HepG2 (cell line): ENCODE data around the gene NEURL1. TPM values are rescaled to one million over a fixed set of nuclear protein-coding genes. Genes with fewer than 3 reads are reported as not detected.

Experiments
- ATAC-seq: fragments of 200-7000 bp; cut with Tn5 transposase; 3 replicates; pipeline ENCODE4 v1.9.1; 2020; ENCODE audit warnings: mild to moderate bottlenecking, moderate library complexity
- BruUV-seq: library from RNA; stranded (reverse); fragments of 400-500 nt; replicated peaks from 2 replicates; lab custom pipeline; 2021; lab: Mats Ljungman, UMichigan
- CTCF ChIA-PET: fragments of 300-600 bp; formaldehyde crosslinking; extraction: SDS; loops from one replicate; lab custom pipeline; 2021; ENCODE audit warnings: low total read pairs, inconsistent platforms, low intra/inter-chr PET ratio; lab: Yijun Ruan, JAX
- POLR2A ChIA-PET: fragments of 350-600 bp; sonication (Branson Sonifier 250); formaldehyde crosslinking; loops from one replicate; lab custom pipeline; 2020; ENCODE audit warnings: antibody characterized with exemption, inconsistent platforms; lab: Yijun Ruan, JAX
- DNase-seq: peaks from one replicate; pipeline ENCODE4 v3.0.0-alpha.2; 2015; ENCODE audit warnings: low spot score
- FAIRE-seq: peaks from 3 replicates; lab custom pipeline; 2011; peaks lifted over from hg19 to GRCh38; lab: Jason Lieb, UNC
- H2AFZ ChIP-seq: one replicate; pipeline ENCODE4 v1.6.1; 2011; ENCODE audit warnings: low read length, inconsistent platforms
- H3K27ac ChIP-seq: fragments of 300-600 bp; 3 replicates; pipeline ENCODE4 v1.8.0; 2011; ENCODE audit warnings: mixed run types, mild to moderate bottlenecking, mixed read lengths, low read length, inconsistent platforms; ENCODE audit not compliant: insufficient read depth; ENCODE audit errors: extremely low read length
- H3K27me3 ChIP-seq, 2 experiments: fragments of 200-600 bp in 1 of 2; 2 replicates in 1 of 2; 3 replicates in 1 of 2; pipeline versions ENCODE4 v1.6.0 to v1.8.0; 2011; ENCODE audit warnings: low read length in 2 of 2, mild to moderate bottlenecking in 2 of 2, moderate library complexity in 2 of 2, inconsistent platforms in 1 of 2; ENCODE audit not compliant: insufficient read depth in 2 of 2, control insufficient read depth in 1 of 2
- H3K36me3 ChIP-seq, 2 experiments: fragments of 200-600 bp in 1 of 2; replicated peaks in 1 of 2; 2 replicates in 1 of 2; 3 replicates in 1 of 2; pipeline versions ENCODE4 v1.5.1 to v1.8.0; 2011; ENCODE audit warnings: low read length in 2 of 2, inconsistent platforms in 1 of 2; ENCODE audit not compliant: insufficient read depth in 2 of 2, control insufficient read depth in 1 of 2
- H3K4me1 ChIP-seq: 2 replicates; pipeline ENCODE4 v1.5.1; 2012; ENCODE audit warnings: low read length, inconsistent platforms; ENCODE audit not compliant: insufficient read depth
- H3K4me2 ChIP-seq: 2 replicates; pipeline ENCODE4 v1.6.0; 2011; ENCODE audit warnings: low read depth, low read length, inconsistent platforms
- H3K4me3 ChIP-seq, 3 experiments: fragments of 200-600 bp in 1 of 3; sonication (generic), shearing (Covaris generic) in 1 of 3; replicated peaks in 1 of 3; 2 replicates each; pipeline ENCODE4 v1.5.1; 2011 to 2016; ENCODE audit warnings: low read length in 3 of 3, inconsistent platforms in 2 of 3, low read depth in 2 of 3, mild to moderate bottlenecking in 2 of 3, control low read depth in 1 of 3, mixed read lengths in 1 of 3; ENCODE audit not compliant: insufficient read depth in 1 of 3
- H3K79me2 ChIP-seq: one replicate; pipeline ENCODE4 v1.6.1; 2011; ENCODE audit warnings: low read length, inconsistent platforms; ENCODE audit not compliant: insufficient read depth
- H3K9ac ChIP-seq: 2 replicates; pipeline ENCODE4 v1.6.0; 2011; ENCODE audit warnings: mild to moderate bottlenecking, low read depth, low read length, inconsistent platforms; ENCODE audit not compliant: insufficient read depth
- H3K9me3 ChIP-seq: 2 replicates; pipeline ENCODE4 v1.5.1; 2012; ENCODE audit warnings: mild to moderate bottlenecking, low read length
- H4K20me1 ChIP-seq: 2 replicates; pipeline ENCODE4 v1.6.0; 2011; ENCODE audit warnings: inconsistent platforms, mild to moderate bottlenecking, low read length, moderate library complexity; ENCODE audit not compliant: insufficient read depth
- BORCS8-MEF2B ChIP-seq: sonication (generic); formaldehyde crosslinking; IDR thresholded peaks from 2 replicates; pipeline ENCODE4 v1.8.0; 2022; ENCODE audit warnings: mild to moderate bottlenecking, missing genetic modification reagents
- BRD4 ChIP-seq: sonication (generic); formaldehyde crosslinking; IDR thresholded peaks from 2 replicates; pipeline ENCODE4 v1.4.0; 2020; ENCODE audit warnings: missing genetic modification reagents
- DBP ChIP-seq: sonication (generic); formaldehyde crosslinking; IDR thresholded peaks from 2 replicates; pipeline ENCODE4 v1.4.0; 2020; ENCODE audit warnings: missing genetic modification reagents; ENCODE audit errors: not compliant biosample characterization
- ELF1 ChIP-seq: sonication (generic); formaldehyde crosslinking; IDR thresholded peaks from 2 replicates; pipeline ENCODE4 v1.4.0; 2020; ENCODE audit warnings: missing genetic modification reagents
- FOXA1 ChIP-seq, 2 experiments: fragments of 450-650 bp in 1 of 2; sonication (generic) in 1 of 2; formaldehyde crosslinking in 1 of 2; IDR thresholded peaks; 2 replicates each; pipeline versions ENCODE4 v1.4.0 to v1.6.1; 2016 to 2020; ENCODE audit warnings: missing genetic modification reagents in 1 of 2
- HNRNPK ChIP-seq: fragments of 200-400 bp; formaldehyde crosslinking; IDR thresholded peaks from 2 replicates; pipeline ENCODE4 v1.6.1; 2018; ENCODE audit warnings: low read length, low read depth, moderate library complexity, mild to moderate bottlenecking; ENCODE audit not compliant: poor library complexity, severe bottlenecking
- LBX2 ChIP-seq: sonication (generic); formaldehyde crosslinking; IDR thresholded peaks from 2 replicates; pipeline ENCODE4 v1.5.0; 2020; ENCODE audit warnings: missing genetic modification reagents, mild to moderate bottlenecking, borderline replicate concordance
- MAX ChIP-seq: IDR thresholded peaks from 2 replicates; pipeline ENCODE4 v1.6.1; 2012; ENCODE audit warnings: inconsistent platforms
- MIXL1 ChIP-seq: IDR thresholded peaks from 2 replicates; pipeline ENCODE4 v1.6.1; 2016
- POGK ChIP-seq: sonication (generic); formaldehyde crosslinking; conservative IDR thresholded peaks from 2 replicates; pipeline ENCODE4 v1.8.0; 2022; ENCODE audit warnings: mild to moderate bottlenecking, moderate library complexity, missing genetic modification reagents
- POLR2G ChIP-seq: fragments of 200-400 bp; formaldehyde crosslinking; IDR thresholded peaks from 2 replicates; pipeline ENCODE4 v1.6.1; 2018; ENCODE audit warnings: mild to moderate bottlenecking, low read depth, low read length, moderate library complexity
- RARA ChIP-seq: IDR thresholded peaks from 2 replicates; pipeline ENCODE4 v1.6.1; 2016; ENCODE audit warnings: missing genetic modification reagents, missing compliant biosample characterization
- RELA ChIP-seq: sonication (generic); formaldehyde crosslinking; IDR thresholded peaks from 2 replicates; pipeline ENCODE4 v1.4.0; 2020; ENCODE audit warnings: missing genetic modification reagents
- SMAD3 ChIP-seq: sonication (generic); formaldehyde crosslinking; IDR thresholded peaks from 2 replicates; pipeline ENCODE4 v1.4.0; 2020; ENCODE audit warnings: missing genetic modification reagents
- TEAD3 ChIP-seq: optimal IDR thresholded peaks from 2 replicates; pipeline ENCODE3; 2016; ENCODE audit warnings: borderline replicate concordance
- XRCC5 ChIP-seq: fragments of 200-400 bp; formaldehyde crosslinking; optimal IDR thresholded peaks from 2 replicates; pipeline ENCODE3; 2017; ENCODE audit warnings: mild to moderate bottlenecking, low read length
- ZFP62 ChIP-seq: sonication (generic); formaldehyde crosslinking; IDR thresholded peaks from 2 replicates; pipeline ENCODE4 v1.4.0; 2020; ENCODE audit warnings: missing genetic modification reagents
- ZNF138 ChIP-seq: sonication (generic); formaldehyde crosslinking; IDR thresholded peaks from 2 replicates; pipeline ENCODE4 v1.5.0; 2020; ENCODE audit warnings: mild to moderate bottlenecking, low read depth, missing genetic modification reagents
- ZNF264 ChIP-seq: sonication (generic); formaldehyde crosslinking; IDR thresholded peaks from 2 replicates; pipeline ENCODE4 v1.4.0; 2020; ENCODE audit warnings: missing genetic modification reagents
- ZNF30 ChIP-seq: sonication (generic); formaldehyde crosslinking; IDR thresholded peaks from 2 replicates; pipeline ENCODE4 v1.5.0; 2020; ENCODE audit warnings: mild to moderate bottlenecking, missing genetic modification reagents
- ZNF580 ChIP-seq: IDR thresholded peaks from 2 replicates; pipeline ENCODE4 v1.6.1; 2016; ENCODE audit warnings: low read depth, borderline replicate concordance
- ZNF644 ChIP-seq: IDR thresholded peaks from 2 replicates; pipeline ENCODE4 v1.6.1; 2016; ENCODE audit warnings: low read depth
- WGBS: methylation state at CpG from one replicate; pipeline ENCODE4 v1.1.6; 2017; ENCODE audit warnings: low lambda C conversion rate; 5-methylcytosine and 5-hydroxymethylcytosine counted together
- in situ Hi-C: cut with HindIII; loops from 2 replicates; pipeline ENCODE4 v1.10.0; 2017; ENCODE audit warnings: low pct_unique_long_range_greater_than_20kb; ENCODE audit not compliant: extremely low pct_ligation_motif_present
- intact Hi-C: fragments of 100-400 bp; cut with micrococcal nuclease; formaldehyde crosslinking; loops from one replicate; pipeline ENCODE4 v1.10.0; 2022; ENCODE audit not compliant: unreplicated experiment
- polyA plus RNA-seq, 8 experiments: library from polyadenylated mRNA; depleted of rRNA in 3 of 8; stranded (reverse) in 7 of 8; unstranded in 1 of 8; fragments of >200 nt; fragmentation: Illumina TruSeq in 4 of 8; extraction: Trizol in 4 of 8; gene quantifications; 2 replicates each; pipeline versions ENCODE4 v1.2.1 to v1.2.3, GENCODE V29; 2011 to 2016; ENCODE audit warnings: low read depth in 4 of 8, missing spikeins in 1 of 8, mixed read lengths in 1 of 8; ENCODE audit not compliant: insufficient read depth in 1 of 8
- total RNA-seq, 5 experiments: library from RNA; depleted of rRNA; stranded (reverse); fragments of >200 nt; fragmentation: Illumina TruSeq; extraction: Trizol; gene quantifications; 2 replicates each; pipeline ENCODE4 v1.2.3, GENCODE V29; 2016; ENCODE audit warnings: low read depth in 1 of 5

Gene NEURL1
- total and polyA plus RNA-seq, 2 of the 13 experiments (the other 11 are each of a cell fraction or from before 2014, with no cell fraction given) = not detected

- ChIA-PET POLR2A (interaction anchor here (1.5 kb wide), 1 partner anchor 30 kb away, joined by 3 read pairs; no protein-coding TSS in a partner anchor), CTCF (no interaction called here)
- H3K9ac ChIP-seq = no peak overlapping the region
- ATAC-seq (peak; percentile 80), DNase-seq (peak; percentile 56), FAIRE-seq (no peak)
- intact Hi-C loops (loop anchor here (5.0 kb wide), 1 partner anchor 65 kb away; no protein-coding TSS in a partner anchor), in situ Hi-C loops (loop anchor here (5.0 kb wide), 1 partner anchor 65 kb away; no protein-coding TSS in a partner anchor)
- no peaks in the 10 kb centered on the region for H4K20me1 ChIP-seq
- H3K79me2 ChIP-seq = no peaks in the 10 kb centered on the region
- peak overlapping the region; percentile 13 to 51 (median 24); a peak in 4 of 6 replicates for H3K4me3 ChIP-seq
- no peaks in the 10 kb centered on the region for H3K36me3 ChIP-seq
- H2AFZ ChIP-seq = no peak overlapping the region
- peaks cover 0 to 32% of the 10 kb centered on the region in 2 experiments; a peak in 3 of 5 replicates for H3K27me3 ChIP-seq
- no peaks in the 10 kb centered on the region for H3K9me3 ChIP-seq
- H3K27ac ChIP-seq = no peak overlapping the region
- no TSS peak for BruUV-seq
- peak overlapping the region; percentile 75 for H3K4me2 ChIP-seq
- 2% methylated on average over 11 of the region's 13 CpGs for WGBS
- peaks cover 47% of the 10 kb centered on the region for H3K4me1 ChIP-seq
- TF ChIP-seq XRCC5 (no peak), ELF1 (peak; percentile 47; the same call in 1 of the 2 replicates), FOXA1 (IDR thresholded peaks at IDR 0.05) (no peak), FOXA1 (CRISPR knock-in tag; IDR thresholded peaks at IDR 0.05) (0 out of 2 replicates have a peak, but pooled peaks have one; percentile 6), ZNF138 (CRISPR knock-in tag) (no peak), SMAD3 (CRISPR knock-in tag) (no peak), BRD4 (CRISPR knock-in tag) (no peak), MIXL1 (CRISPR knock-in tag) (peak; percentile 23; the same call in 1 of the 2 replicates), MAX (peak; percentile 18; the same call in 1 of the 2 replicates), LBX2 (CRISPR knock-in tag) (no peak), RARA (CRISPR knock-in tag) (0 out of 2 replicates have a peak, but pooled peaks have one; percentile 11), ZNF580 (CRISPR knock-in tag) (0 out of 2 replicates have a peak, but pooled peaks have one; percentile 44), POGK (no peak), HNRNPK (no peak), ZFP62 (CRISPR knock-in tag) (no peak), TEAD3 (CRISPR knock-in tag) (peak; percentile 68), POLR2G (no peak), ZNF30 (CRISPR knock-in tag) (no peak), ZNF264 (CRISPR knock-in tag) (no peak), DBP (CRISPR knock-in tag) (no peak), ZNF644 (CRISPR knock-in tag) (no peak), RELA (CRISPR knock-in tag) (no peak), BORCS8-MEF2B (CRISPR knock-in tag) (no peak)
Measured at GRCh38 chr10:103512591-103513379, 19.3 kb downstream of the NEURL1 start.
